GDM1 (cell line): ENCODE data around the gene NOTCH1.

ENCODE experiments used
- DNase-seq: peaks from one replicate; lab custom pipeline; 2025; lab: John Stamatoyannopoulos, UW

NOTCH1 gene

GRCh38 chr9:136501686-136502085, 44.2 kb downstream of the NOTCH1 start:
- no peak for DNase-seq

- DNase-seq = no peak
Observed at GRCh38 chr9:136499935-136500910, 45.6 kb downstream of the NOTCH1 start.

GRCh38 chr9:136499071-136499934, 46.5 kb downstream of the NOTCH1 start:
- DNase-seq = no peak

GRCh38 chr9:136497916-136498695, 47.7 kb downstream of the NOTCH1 start:
- DNase-seq = no peak

GRCh38 chr9:136496801-136497620, 48.8 kb downstream of the NOTCH1 start:
- DNase-seq = no peak

GRCh38 chr9:136496181-136496580, 49.7 kb downstream of the NOTCH1 start:
- no peak for DNase-seq

- no peak for DNase-seq
Observed at GRCh38 chr9:136495238-136495800, 50.5 kb downstream of the NOTCH1 start.

- no peak for DNase-seq
Observed at GRCh38 chr9:136494531-136495215, 51.2 kb downstream of the NOTCH1 start.

- no peak for DNase-seq
Observed at GRCh38 chr9:136494012-136494411, 51.8 kb downstream of the NOTCH1 start.

GRCh38 chr9:136493567-136493971, 52.3 kb downstream of the NOTCH1 start:
- DNase-seq = no peak

GRCh38 chr9:136492978-136493522, 52.8 kb downstream of the NOTCH1 start:
- no peak for DNase-seq

GRCh38 chr9:136489731-136490130, 56.1 kb downstream of the NOTCH1 start:
- DNase-seq = no peak

- peak; percentile 9 for DNase-seq
Observed at GRCh38 chr9:136488247-136489214, 57.3 kb downstream of the NOTCH1 start.

GRCh38 chr9:136487672-136488071, 58.2 kb downstream of the NOTCH1 start:
- DNase-seq = no peak

GRCh38 chr9:136486823-136487620, 58.8 kb downstream of the NOTCH1 start:
- no peak for DNase-seq

- no peak for DNase-seq
Observed at GRCh38 chr9:136486131-136486530, 59.7 kb downstream of the NOTCH1 start.
